HG02763 (cell line): ENCODE results near the gene BTG2.

Experiments used
- ATAC-seq: cut with Tn5 transposase; IDR thresholded peaks from one replicate; pipeline ENCODE4 v1.9.1; 2021; ENCODE audit warnings: mild to moderate bottlenecking, moderate library complexity; ENCODE audit not compliant: unreplicated experiment

The BTG2 gene

DNA sequence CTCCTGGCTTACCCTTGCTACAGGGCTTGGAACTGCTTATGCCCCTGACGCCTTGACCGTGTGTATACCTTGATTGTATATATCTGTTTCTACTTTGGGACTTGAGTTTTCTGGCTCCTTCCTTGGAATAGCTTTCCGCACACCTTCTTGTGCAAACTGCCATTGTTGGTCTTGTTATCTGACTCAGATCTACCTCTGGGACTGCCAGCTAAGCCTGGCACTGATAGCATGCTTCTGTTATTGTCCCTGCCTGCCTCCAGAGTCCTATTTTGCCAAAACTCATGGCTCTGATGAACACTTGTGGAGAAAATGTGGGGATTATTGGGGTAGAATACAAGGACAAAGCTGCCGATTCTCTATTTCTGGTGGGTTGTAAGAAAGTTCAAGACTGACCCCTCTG, 30.2 kb downstream of the BTG2 start:
- ATAC-seq = no peak

DNA sequence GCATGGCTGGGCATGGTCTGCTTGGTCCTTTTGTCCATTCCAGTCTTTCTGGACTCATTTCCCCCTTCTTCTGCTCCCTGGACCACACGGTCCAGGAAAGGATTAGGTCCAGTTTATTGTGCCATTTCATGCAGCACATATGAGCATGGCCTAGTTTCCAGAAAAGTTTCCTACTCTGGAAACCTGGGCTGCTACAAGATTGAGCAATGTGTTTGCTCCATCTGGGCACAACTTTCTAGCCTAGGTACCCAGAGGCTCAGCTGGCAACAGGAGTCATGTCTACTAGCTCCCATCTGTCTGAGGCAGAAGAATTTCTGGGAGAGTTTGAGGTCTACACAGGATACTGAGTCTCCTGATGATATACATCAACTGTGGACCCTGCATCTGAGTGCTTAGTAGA, 30.8 kb downstream of the BTG2 start:
- no peak for ATAC-seq

DNA sequence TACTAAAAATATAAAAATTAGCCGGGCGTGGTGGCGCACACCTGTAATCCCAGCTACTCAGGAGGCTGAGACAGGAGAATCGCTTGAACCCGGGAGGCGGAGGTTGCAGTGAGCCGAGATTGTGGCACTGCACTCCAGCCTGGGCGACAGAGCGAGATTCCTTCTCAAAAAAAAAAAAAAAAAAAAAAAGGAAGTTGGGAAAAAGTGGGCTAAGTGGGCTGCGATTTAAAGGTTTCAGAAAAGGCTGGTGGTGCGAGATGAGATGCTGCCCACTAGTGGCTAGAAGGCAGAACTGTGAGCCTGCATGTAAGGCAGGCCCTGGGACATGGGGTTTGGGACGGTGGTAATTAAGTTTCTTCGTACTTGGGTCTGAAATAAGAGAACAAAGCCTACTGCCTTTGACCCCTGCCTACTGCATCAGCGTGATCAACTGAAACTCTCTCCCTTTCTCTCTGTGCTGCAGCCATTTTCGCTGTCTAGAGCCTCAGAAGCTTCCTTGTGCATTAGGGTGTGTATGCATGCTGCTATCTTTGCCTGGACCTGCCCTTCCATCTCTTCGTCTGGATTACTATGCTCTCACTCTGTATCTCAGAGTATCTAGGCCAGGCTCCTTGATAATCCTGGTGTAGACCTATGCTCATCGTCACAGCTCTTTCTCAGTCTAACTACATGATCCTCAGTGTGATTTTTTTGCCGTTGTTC, 33.2 kb downstream of the BTG2 start:
- no peak for ATAC-seq

DNA sequence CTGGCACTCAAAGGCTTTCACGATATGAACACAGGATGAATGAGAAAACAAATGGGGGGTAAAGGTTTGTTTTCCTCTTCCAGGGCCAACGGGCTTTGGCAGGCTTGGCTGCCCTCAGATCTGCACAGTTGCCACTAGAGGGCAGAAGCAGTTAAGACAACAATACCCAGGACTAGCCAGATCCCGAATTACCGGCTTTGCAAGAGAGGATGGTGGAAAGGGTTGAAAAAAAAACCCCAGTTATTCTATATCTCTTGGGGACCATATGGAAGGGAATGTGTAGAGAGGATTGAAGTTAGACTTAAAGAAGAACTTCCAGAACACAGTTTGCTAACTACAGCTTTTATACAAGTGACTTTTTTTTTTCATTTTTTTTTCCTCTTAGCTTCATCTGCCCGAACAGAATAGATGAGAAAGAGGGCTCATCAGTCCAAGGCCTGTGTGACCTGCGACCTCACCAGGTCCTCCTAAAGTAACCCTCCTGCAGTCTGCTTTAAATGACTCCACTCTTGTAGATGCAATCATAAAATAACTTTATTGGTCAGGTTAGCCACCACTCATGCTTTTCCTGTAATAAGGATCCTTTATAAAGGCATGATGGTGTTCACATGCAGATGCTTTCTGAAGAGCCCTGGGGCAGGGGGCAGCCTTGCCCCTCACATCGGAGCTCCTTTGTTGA, 34.9 kb downstream of the BTG2 start:
- no peak for ATAC-seq

DNA sequence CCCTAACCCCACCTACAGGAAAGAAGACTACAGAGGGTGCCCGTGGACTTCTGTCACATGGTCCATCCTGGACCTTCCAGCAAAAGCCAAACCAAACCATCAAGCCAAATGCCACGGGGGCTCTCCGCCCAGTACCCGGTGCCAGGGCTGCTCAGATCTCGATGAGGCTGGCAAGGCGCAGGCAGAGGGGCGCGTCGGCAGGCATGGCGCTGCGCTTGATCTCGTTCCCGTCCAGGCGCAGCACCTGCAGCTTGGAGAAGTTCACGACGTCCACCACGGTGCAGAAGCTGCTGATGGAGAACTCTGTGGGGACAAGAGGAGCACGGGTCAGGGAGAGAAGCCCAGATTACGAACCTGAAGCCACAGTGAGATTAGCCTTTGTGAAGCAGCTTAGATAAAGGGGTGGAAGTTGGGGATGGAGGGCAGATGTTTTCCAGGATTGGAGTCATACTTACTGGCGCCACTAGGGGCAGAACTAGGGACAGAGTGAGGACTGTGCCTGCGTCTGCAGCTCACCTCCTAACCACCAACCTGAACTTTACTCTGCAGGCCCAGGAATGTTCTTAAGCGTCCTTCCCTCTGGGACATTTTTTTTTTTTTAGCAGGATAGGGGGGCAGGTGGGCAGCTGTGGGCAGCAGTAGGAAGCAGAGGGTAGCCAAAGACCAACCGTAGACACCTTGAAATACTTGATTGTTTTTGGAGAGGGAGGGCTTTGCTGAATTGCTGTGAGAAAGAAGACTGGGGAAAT, 37.0 kb downstream of the BTG2 start:
- ATAC-seq = no peak

DNA sequence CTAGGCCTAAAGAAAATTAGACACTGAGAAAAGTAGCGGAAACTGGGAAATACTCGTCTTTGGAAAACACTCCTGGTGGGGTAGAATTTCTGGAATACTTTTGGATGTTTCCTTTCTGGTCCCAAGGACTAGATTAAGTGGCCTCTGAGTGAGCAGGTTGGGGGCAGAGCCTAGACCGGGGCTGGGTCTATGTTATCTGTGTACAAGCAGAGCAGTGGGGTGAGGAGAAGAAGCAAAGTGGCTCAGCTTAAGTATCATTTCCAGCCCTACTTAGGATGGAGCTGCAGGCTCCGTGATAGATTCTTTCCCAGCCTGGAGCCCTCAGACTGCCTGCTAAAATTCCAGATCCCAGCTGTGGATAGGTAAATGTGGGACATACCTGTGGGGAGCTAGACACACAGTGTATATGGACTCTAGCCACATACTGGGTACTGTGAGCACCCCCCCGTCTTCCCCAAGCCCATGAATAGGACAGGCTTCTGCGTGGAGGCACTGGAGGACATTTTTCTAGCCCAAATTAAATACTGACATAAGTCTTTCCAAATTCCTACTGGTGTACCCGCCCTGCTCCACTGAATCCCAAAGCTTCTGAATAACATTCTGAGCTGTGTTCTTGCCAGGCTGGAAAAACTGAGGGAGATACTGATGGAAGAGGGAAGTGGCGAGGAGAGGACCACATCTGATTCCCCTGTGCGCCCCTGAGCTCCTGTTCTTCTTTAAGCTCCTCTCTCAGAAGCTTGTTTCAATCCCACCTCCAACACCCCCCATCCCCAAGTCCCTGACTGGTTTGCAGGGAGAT, 38.8 kb downstream of the BTG2 start:
- no peak for ATAC-seq

DNA sequence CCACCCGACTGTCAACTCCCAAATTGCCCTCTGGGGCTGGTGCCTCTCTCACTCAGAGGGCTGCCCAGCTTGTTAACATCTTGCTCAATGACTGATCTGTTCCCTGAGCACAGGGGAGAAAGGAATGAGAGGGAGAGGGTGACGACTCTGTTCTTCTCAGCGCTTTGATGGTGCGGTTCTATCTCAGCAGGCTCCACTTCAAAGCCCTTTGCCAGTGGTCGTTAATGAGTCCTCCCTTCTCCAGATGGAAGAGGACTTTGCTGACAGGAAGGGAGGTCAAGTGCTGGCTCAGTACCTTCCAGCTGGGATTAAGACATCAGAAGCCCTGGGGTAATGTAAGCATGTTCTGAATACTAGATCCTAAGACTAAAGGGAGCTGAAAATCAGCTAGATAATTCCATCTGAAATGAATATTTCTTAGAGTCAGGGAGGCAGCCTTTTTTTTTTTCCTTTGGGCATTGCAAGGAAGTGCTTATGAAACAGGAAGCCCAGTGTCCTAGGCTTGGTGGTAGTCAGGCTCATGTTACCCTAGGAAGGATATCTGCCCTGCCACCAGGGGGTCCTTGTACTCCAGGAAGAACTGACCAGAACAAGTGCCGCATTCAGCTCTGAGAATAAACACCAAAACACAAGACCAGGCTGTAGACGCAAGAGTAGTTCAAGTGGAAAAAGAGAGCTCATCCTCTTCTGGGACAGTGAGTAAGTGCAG, 40.9 kb downstream of the BTG2 start:
- ATAC-seq = no peak

DNA sequence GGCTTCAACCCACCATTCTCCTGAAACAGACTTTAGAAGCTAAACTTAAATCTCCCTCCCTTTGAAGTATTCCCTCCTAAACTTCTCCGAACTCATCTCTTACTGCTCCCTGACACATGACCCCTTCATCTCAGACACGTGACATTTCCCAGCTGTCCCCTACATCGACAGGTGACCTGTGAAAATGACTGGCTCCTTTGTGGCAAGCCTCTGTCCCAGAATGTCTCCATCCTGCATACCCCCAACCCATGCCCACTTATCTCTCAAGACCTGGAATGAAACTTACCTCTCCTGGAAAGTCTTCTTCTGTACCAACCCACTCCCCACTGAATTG, 41.4 kb downstream of the BTG2 start:
- no peak for ATAC-seq

DNA sequence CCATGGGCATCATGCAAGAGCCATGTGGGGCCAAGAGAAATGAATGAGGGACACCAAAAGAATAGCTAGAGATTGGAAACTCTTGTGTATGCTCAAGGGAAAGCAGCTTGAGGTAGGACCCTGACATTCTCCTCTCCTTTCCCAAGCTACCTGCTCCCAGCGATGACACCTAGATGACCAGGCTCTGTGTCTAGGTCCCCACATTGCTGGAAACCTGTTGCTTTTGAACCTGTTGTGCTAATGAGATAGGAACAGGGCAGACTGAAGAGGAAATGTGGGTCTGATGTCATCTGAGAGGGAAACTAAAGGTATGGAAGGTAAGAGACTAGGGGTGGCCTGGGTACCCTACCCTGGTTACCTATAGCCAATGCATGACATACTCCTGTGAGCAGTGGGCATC, 43.8 kb downstream of the BTG2 start:
- no peak for ATAC-seq

DNA sequence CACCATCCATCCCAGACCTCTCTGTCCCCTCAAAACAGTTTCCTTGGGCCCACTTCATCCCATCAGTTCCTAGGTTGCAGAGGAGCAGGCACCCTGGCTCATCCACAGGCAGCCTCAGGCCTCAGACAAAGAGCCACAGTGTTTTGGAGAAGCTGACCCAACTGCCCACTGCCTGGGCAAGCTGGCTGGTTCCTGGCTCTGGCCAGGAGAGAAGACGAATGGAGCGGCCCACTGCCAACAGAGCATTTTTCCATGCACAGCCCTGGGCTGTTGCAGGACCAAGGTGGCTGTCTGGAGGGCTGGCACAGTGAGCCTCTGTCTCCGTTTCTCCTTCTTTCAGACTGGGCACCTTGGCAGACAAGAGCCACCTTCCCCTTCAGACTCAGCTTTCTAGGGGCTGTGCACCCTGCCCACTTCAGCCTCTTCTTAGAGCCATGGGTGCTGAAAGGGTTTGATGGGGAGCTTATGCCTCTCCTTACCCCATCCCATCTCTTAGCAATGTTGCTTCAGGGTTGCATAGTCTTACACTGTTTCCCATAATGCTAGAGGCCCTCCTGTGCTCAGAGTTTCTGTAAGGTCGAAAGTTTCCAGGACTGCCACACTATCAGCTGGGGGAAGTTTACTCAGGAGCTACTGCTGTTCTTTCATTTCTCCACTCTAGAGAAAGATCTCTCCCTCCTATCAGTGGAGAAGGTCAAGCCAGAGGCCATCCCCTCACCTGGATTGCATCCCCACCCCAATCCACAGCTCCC, 44.6 kb downstream of the BTG2 start:
- ATAC-seq = no peak

DNA sequence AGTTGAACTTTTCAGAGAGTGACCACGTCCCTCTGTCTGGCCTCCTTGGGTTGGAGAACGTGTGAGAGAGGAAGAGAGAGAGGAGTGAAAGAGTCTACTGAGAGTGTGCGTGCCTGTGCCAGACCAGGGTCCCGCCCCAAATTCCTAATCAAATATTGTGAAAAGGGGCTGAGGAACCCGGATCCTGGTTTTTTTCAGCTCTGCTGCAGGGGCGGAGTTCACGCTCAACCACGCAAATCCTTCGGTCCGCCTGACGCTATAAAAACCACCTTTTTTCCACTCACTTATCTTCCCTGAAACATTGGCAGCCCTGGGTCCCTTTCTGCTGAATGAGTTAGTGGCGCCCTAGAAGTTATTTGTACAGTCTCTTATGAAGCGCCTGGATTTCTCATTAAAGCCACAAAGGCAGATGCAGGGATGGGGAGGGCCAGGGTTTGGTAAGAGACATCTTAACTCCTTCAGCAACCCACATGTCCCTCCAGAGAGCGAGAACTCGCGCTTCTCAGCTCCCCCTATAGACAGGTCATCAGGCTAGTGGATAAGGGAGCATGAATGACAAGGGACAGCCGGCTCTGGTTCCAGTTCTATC, 45.8 kb downstream of the BTG2 start, which contains the start of gene FMOD:
Gene FMOD, minus strand, starts transcription at position 86 of the 589 bp plus-strand sequence. CDS start 2,852 bp downstream, outside the sequence.
- no peak for ATAC-seq

DNA sequence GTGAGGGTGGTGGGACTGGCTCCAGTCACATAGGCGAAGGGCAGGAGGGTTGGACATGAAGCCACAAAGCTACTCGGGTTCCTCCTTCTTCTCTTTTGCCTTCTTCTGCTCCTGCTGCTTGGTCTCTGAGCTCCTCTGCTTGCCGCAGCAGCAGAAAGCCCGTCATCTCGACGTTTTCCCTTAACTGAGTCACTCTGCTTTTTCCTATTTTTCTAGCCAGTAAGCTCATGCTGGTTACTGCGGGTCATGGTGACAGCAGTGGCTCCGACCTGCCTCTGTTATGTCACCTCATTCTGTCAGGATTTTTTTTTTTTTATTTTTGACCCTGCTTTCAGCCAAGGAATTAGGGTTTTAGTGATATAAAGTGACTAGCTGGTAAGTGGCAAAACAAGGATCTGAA, 48.2 kb downstream of the BTG2 start:
- no peak for ATAC-seq

DNA sequence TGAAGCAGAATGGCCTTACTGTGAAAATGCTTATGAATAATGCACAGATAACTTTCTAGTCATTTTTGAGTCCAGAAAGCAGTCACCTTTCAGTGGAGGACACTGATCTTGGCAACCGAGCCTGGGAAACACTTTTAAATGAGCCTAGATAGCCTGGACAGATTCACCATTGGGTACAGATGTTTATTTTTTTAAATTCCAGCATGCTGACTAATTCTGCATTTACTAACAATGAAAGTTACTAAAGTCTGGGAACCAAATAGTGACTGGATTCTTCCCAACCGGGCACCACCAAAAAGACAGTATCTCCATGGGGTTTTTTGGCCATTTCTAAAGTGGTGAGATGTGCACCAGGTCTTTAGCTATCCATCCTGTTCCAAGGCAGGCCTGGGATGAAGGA, 48.9 kb downstream of the BTG2 start:
- no peak for ATAC-seq

DNA sequence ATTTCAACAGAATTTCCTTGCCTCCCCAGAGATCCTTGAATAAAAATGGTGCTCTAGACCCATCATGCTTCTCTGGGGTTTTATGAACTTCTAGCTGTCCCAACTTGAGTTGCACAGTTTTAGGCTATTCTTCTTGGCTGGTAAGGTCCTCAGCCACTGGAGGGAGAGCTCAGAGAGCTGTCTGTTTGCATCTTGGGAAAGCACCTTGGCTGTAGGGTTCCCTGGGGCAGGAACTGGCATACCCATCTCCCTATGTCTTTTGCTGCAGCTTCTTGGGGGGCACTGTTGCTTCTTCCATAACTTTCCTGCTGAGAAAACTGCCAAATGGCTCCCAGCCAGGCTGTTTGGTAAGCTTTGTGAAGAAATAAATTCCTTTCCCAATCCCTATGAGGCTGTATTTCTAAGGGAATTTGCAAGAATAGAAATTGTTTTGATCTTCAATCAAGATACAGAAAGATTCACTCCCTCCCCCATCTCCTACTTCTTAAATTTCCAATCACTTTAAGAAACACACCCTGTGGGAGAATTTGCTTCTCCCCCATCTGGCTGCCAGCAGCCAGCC, 53.8 kb downstream of the BTG2 start:
- ATAC-seq = no peak
